ENCODE results near the gene TMEM208. TPM values are rescaled to one million over a fixed set of nuclear protein-coding genes. Genes with fewer than 3 reads are reported as not detected.
A peak's percentile ranks its signal among the peaks of the same experiment; 100 is the strongest.

TMEM208 gene
- total and polyA plus RNA-seq, 2 experiments from 2014 or later, result 53.8 to 97.0 TPM

DNA sequence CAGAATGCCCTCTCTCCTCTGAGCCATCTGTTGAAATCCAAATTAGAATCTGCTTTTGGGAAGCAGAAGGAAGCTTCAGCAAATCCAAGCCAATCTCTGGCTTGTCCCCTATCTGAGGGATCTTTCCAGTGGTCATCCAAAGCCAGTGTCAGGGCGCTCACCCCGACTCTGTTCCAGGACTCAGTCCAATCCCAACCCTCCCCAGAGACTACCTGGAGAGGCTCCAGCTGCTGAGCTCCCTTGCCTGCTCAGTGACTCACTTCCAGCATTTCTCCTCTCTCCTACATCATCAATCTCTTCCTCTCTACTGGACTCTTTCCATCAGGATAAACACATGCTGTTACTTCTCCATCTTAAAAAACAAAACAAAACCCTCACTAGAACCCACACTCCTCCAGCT, 45.6 kb upstream of the TMEM208 start:
- WGBS, 2 experiments (ENCODE audit: low coverage in 1 of 2, low lambda C conversion rate in 2 of 2, missing lambda C conversion rate in 2 of 2), result 0 to 2% methylated on average over 2 of the region's 2 CpGs
- TF ChIP-seq EZH2phosphoT487 (IDR thresholded peaks at IDR 0.05; ENCODE audit: insufficient read depth, low read depth), result no peak
- 0 out of 2 replicates have a peak overlapping the region, but pooled peaks have one; percentile 5 for H3K4me3 ChIP-seq

DNA sequence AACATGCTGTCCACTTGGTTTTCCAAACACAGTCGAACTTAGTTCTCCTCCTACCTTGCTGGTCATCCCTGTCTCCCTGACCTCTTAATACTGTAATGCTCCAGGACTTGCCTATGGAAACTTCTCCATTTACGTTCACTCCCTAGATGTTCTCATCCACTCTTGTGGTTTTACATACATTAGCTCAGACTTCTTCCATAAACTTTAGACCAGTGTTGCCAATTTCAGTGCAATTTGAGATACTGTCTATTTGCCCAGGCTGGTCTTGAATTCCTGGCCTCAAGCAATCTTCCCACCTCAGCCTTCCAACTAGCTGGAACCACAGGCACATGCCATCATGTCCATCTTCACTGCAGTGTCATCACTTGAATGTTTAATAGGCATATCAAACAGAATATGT, 44.6 kb upstream of the TMEM208 start:
- Histone ChIP-seq H3K27ac (no peak overlapping the region), H3F3A (ENCODE audit: insufficient read depth) (peaks cover 18% of the 10 kb centered on the region), H3K4me2 (ENCODE audit: unreplicated experiment) (peak overlapping the region; percentile 73), H3K9ac (no peak overlapping the region), H3K4me1 (ENCODE audit: insufficient read depth) (peaks cover 24% of the 10 kb centered on the region), H2AFZ (no peak overlapping the region), H3K4me3 (no peak overlapping the region; the same call in 1 of the 2 replicates), H3K79me2 (ENCODE audit: insufficient read depth) (peaks cover 12% of the 10 kb centered on the region), H3K27me3 (replicated peaks; ENCODE audit: insufficient read depth) (no peaks in the 10 kb centered on the region), H3K9me3 (ENCODE audit: low read depth) (no peaks in the 10 kb centered on the region), H4K20me1 (ENCODE audit: insufficient read depth) (no peaks in the 10 kb centered on the region), H3K36me3 (ENCODE audit: low read depth) (no peaks in the 10 kb centered on the region), H3K9me2 (ENCODE audit: insufficient read depth) (no peaks in the 10 kb centered on the region)
- 95 to 100% methylated on average over 2 of the region's 2 CpGs for WGBS, 2 experiments (ENCODE audit: low coverage in 1 of 2, low lambda C conversion rate in 2 of 2, missing lambda C conversion rate in 2 of 2)
- in situ Hi-C loops (cut with MboI), result no loop called here
- TF ChIP-seq EZH2phosphoT487 (IDR thresholded peaks at IDR 0.05; ENCODE audit: insufficient read depth, low read depth) (no peak), EZH2 (IDR thresholded peaks at IDR 0.05; ENCODE audit: insufficient read depth, poor library complexity, severe bottlenecking) (no peak)
- no peak for DNase-seq

More for the DNA sequence above, 45.6 kb upstream of the TMEM208 start:
- H3K4me1 ChIP-seq (ENCODE audit: insufficient read depth), result peaks cover 24% of the 10 kb centered on the region
- no peaks in the 10 kb centered on the region for H3K36me3 ChIP-seq (ENCODE audit: low read depth)
- H3K79me2 ChIP-seq (ENCODE audit: insufficient read depth), result peaks cover 12% of the 10 kb centered on the region
- peak overlapping the region; percentile 34 for H3K4me2 ChIP-seq (ENCODE audit: unreplicated experiment)
- peaks cover 18% of the 10 kb centered on the region for H3F3A ChIP-seq (ENCODE audit: insufficient read depth)
- in situ Hi-C loops (cut with MboI), result no loop called here
- H4K20me1 ChIP-seq (ENCODE audit: insufficient read depth), result no peaks in the 10 kb centered on the region
- no peak overlapping the region for H2AFZ ChIP-seq
- no peaks in the 10 kb centered on the region for H3K9me3 ChIP-seq (ENCODE audit: low read depth)
- H3K27me3 ChIP-seq (replicated peaks; ENCODE audit: insufficient read depth), result no peaks in the 10 kb centered on the region
- no peak overlapping the region for H3K9ac ChIP-seq
- H3K9me2 ChIP-seq (ENCODE audit: insufficient read depth), result no peaks in the 10 kb centered on the region
- peak overlapping the region; percentile 40; the same call in 1 of the 2 replicates for H3K27ac ChIP-seq
- DNase-seq, result peak; percentile 92

DNA sequence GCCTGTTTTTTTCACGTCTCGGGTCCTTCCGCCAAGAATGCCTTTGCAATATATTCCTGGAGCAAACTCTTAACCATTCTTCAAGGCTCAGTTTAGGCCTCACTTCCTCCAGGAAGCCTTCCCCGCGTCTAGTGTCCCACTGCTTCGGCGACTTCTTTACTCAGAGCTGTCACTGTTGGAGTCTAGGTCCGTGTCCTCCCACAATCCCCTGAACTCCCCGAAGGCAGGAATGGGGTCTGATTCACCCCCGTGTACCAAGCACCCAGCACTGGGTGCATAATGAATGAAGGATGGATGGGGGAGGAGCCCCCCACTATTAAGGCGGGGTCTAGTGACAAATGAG, 43.7 kb upstream of the TMEM208 start:
- Histone ChIP-seq H3K27me3 (replicated peaks; ENCODE audit: insufficient read depth) (no peaks in the 10 kb centered on the region), H3K27ac (peak overlapping the region; percentile 82), H3K79me2 (ENCODE audit: insufficient read depth) (peaks cover 12% of the 10 kb centered on the region), H3F3A (ENCODE audit: insufficient read depth) (peaks cover 18% of the 10 kb centered on the region), H3K4me2 (ENCODE audit: unreplicated experiment) (peak overlapping the region; percentile 73), H4K20me1 (ENCODE audit: insufficient read depth) (no peaks in the 10 kb centered on the region), H3K4me3 (peak overlapping the region; percentile 79), H3K9me2 (ENCODE audit: insufficient read depth) (no peaks in the 10 kb centered on the region), H3K9ac (peak overlapping the region; percentile 81), H3K9me3 (ENCODE audit: low read depth) (no peaks in the 10 kb centered on the region), H3K4me1 (ENCODE audit: insufficient read depth) (peaks cover 24% of the 10 kb centered on the region), H3K36me3 (ENCODE audit: low read depth) (no peaks in the 10 kb centered on the region), H2AFZ (peak overlapping the region; percentile 69)
- no peak for DNase-seq
- in situ Hi-C loops (cut with MboI), result no loop called here
- TF ChIP-seq EZH2 (IDR thresholded peaks at IDR 0.05; ENCODE audit: insufficient read depth, poor library complexity, severe bottlenecking) (no peak), EZH2phosphoT487 (IDR thresholded peaks at IDR 0.05; ENCODE audit: insufficient read depth, low read depth) (no peak)
- WGBS, 2 experiments (ENCODE audit: low coverage in 1 of 2, low lambda C conversion rate in 2 of 2, missing lambda C conversion rate in 2 of 2), result 1 to 5% methylated on average over 11 of the region's 11 CpGs

DNA sequence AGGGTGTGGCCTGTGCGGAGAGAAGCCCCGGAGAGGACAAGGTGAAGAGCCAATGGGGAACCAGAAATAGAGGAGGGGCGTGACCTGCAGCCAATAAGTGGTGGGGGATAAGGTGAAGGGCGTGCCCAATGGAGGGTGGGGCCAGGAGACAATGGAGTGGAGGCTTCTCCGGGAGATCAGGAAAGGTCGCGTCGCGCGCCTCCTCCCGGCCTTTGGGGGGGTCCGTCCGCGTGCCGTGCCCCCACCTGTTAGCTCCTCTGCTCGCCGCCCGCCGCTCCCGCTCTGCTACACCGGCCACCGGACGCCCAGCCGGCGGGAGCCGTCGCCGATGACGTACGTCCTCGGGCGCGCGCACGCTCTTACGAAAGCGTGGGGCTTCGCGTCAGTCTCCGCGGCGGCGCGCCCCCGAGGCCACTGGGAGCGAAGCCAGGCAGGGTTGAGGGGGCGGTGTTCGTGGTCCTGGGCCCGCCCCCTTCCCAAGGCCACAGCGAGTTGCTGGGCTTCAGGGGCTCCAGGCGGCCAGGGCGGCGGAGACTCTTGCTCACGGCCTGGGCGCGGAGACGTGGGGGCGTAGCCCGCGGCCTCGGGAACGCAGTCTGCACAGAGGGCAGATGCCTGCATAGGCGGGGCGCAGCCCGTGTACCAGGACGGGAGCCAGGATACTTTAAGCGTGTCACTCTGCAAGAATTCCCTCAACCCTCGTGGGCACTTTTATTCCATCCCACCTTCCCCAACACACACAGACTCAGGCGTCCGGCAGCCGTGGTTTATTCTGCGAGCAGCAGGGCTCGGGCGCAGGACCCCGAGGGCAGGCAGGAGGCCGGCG, 43.1 kb upstream of the TMEM208 start, which contains the start of gene MATCAP1:
MATCAP1 (minus strand) TSS at position 337 of the 826 bp plus-strand sequence. CDS start 3,353 bp downstream, outside the sequence.
- Histone ChIP-seq H3K27me3 (replicated peaks; ENCODE audit: insufficient read depth) (no peaks in the 10 kb centered on the region), H3K36me3 (ENCODE audit: low read depth) (no peaks in the 10 kb centered on the region), H3K4me2 (ENCODE audit: unreplicated experiment) (peak within 1 kb of the TSS; percentile 73), H3K4me3 (peak within 1 kb of the TSS; percentile 79), H3K9me2 (ENCODE audit: insufficient read depth) (no peaks in the 10 kb centered on the region), H4K20me1 (ENCODE audit: insufficient read depth) (no peaks in the 10 kb centered on the region), H3K9me3 (ENCODE audit: low read depth) (no peaks in the 10 kb centered on the region), H3K9ac (peak within 1 kb of the TSS; percentile 81), H3K79me2 (ENCODE audit: insufficient read depth) (peaks cover 12% of the 10 kb centered on the region), H3K27ac (peak within 1 kb of the TSS; percentile 82), H3K4me1 (ENCODE audit: insufficient read depth) (peaks cover 24% of the 10 kb centered on the region), H3F3A (ENCODE audit: insufficient read depth) (peaks cover 18% of the 10 kb centered on the region), H2AFZ (peak within 1 kb of the TSS; percentile 69)
- WGBS, 2 experiments (ENCODE audit: low coverage in 1 of 2, low lambda C conversion rate in 2 of 2, missing lambda C conversion rate in 2 of 2), result 1% methylated on average over 67 to 76 of the region's 77 CpGs
- in situ Hi-C loops (cut with MboI), result no loop called here
- TF ChIP-seq EZH2phosphoT487 (IDR thresholded peaks at IDR 0.05; ENCODE audit: insufficient read depth, low read depth) (no peak), EZH2 (IDR thresholded peaks at IDR 0.05; ENCODE audit: insufficient read depth, poor library complexity, severe bottlenecking) (no peak)
- DNase-seq, result peak; percentile 98
